GM18505 (cell line): ENCODE measurements around the gene CHIT1.
A peak's percentile ranks its signal among the peaks of the same experiment; 100 is the strongest.

Source experiments
- ATAC-seq: cut with Tn5 transposase; IDR thresholded peaks from one replicate; pipeline ENCODE4 v1.9.1; 2021; ENCODE audit not compliant: unreplicated experiment
- POLR2A ChIP-seq: IDR thresholded peaks from 4 replicates; pipeline ENCODE4 v1.6.1; 2011; ENCODE audit warnings: borderline replicate concordance; ENCODE audit not compliant: insufficient read depth, insufficient read length; ENCODE audit errors: extremely low read depth

The CHIT1 gene

GRCh38 chr1:203229471-203230135 is at the start of gene CHIT1:
TSS of gene CHIT1 (minus strand) at chr1:203229673. CDS start at chr1:203229636, 37 bp downstream.
- ATAC-seq: no peak
- no peak for TF ChIP-seq POLR2A

- ATAC-seq: no peak
- TF ChIP-seq POLR2A: no peak
Observed at GRCh38 chr1:203278885-203279406, 49.5 kb upstream of the CHIT1 start.

DNA sequence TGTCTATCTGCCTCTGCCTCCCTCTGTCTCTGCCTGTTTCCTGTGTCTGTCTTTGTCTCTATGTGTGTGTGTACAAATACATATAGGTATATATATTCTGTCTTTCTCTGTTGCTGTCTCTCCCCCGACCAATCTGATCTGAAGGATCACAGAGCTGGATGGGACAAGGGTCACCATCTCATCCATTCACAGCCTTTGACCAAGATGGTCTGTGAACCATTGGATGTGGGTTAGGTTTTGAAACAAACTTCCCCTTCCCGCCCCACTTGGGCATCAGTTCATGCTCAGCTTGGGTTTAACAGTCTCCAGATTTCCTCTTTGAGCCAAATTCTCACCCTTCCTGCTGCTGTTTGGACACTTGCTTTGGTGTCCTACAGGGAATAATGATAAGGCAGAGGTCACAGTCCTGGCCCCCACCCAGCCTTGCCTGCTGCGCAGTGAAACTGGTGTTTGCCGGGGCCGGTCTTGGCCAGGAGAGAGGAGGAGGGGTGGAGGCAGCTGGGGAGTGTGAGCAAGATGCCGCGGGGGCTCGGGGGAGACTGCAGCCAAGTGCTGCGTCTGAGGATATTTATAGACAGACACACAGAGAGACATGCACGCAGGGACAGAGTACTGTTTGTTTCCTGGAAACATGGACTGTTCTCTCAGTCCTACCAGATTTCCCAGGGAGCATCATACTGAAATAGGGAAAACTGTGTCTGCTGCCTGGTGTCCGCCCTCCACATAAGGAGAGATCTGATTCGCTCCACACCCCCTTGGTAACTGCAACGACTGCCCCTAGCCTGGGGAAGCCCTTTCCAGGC is 48.8 kb upstream of the CHIT1 start:
- TF ChIP-seq POLR2A: no peak

GRCh38 chr1:203276916-203277545 is 47.6 kb upstream of the CHIT1 start:
- no peak for TF ChIP-seq POLR2A
- no peak for ATAC-seq

More for the DNA sequence above, 48.8 kb upstream of the CHIT1 start:
- ATAC-seq: no peak

GRCh38 chr1:203276408-203276807 is 46.9 kb upstream of the CHIT1 start:
- TF ChIP-seq POLR2A: no peak
- ATAC-seq: no peak

GRCh38 chr1:203275656-203276272 is 46.3 kb upstream of the CHIT1 start:
- no peak for ATAC-seq
- no peak for TF ChIP-seq POLR2A

- no peak for TF ChIP-seq POLR2A
- ATAC-seq: no peak
Observed at GRCh38 chr1:203274603-203275381, 45.3 kb upstream of the CHIT1 start.

DNA sequence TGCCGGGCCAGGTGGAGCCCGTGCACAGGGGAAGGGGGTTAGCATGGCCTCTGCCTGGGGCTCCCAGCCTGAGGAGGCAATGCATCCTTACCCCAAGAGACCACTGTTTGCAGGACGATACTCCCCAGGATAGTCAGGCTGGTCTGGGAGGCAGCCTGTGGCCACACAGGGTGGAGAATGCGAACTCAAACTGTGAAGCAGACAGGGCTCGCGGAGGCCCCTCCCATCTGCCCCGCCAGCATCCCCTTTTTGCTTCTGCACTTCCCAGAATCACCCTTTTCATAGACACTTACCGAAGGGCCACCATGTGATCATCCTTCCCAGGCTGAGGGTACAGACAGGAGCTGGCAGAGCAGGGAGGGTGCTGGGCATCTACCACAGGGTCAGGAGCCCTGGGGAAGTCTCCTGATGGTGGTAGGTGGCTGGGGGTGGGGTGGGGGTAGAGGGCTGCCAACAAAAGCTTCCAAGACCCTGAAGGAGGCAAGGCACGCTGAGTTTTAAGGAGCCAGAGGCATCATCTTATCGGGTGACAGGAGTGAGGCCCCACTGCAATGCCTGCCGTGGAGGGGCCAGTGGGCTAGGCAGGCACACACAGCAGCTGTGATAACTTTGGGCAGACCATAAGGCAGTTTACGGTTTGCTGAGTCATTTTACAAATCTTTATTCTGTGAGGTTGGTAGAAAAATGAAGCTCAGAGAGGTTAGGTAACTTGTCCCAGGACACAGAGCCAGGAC is 44.6 kb upstream of the CHIT1 start:
- ATAC-seq: no peak
- TF ChIP-seq POLR2A: no peak

DNA sequence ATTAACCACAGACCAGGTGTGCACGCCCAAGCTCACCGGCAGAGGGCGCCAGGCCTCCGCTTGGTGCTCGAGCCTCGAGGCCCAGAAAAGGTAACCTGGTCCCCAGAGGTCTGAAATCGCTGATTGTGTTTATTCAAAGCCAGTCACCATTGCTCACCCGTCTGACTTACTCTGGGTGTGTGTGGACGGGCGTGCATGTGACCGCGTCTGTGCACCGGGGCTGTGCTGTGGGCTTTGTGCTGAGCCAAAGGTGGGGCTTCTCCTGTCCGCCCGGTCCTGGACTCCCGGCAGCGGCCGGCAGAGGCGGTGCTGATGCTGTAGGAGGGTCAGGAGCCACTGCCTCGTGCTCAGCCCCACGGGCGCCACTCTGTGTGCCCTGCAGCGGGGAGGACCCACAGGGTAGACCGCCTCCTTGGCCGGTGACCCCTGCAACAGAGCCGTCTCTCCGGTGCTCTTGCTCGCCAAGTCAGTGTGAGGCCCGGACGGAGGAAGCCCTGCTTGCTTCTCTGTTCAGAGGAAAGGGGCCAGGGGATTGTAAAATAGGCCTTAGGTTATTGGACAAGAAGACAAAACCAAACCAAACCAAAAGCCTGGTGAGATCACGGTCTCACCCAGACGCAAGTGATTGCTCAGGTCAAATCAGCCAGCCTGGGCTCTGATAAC is 43.9 kb upstream of the CHIT1 start:
- ATAC-seq: peak; percentile 51
- peak; percentile 53 for TF ChIP-seq POLR2A

- ATAC-seq: no peak
- TF ChIP-seq POLR2A: no peak
Observed at GRCh38 chr1:203272633-203273205, 43.2 kb upstream of the CHIT1 start.

DNA sequence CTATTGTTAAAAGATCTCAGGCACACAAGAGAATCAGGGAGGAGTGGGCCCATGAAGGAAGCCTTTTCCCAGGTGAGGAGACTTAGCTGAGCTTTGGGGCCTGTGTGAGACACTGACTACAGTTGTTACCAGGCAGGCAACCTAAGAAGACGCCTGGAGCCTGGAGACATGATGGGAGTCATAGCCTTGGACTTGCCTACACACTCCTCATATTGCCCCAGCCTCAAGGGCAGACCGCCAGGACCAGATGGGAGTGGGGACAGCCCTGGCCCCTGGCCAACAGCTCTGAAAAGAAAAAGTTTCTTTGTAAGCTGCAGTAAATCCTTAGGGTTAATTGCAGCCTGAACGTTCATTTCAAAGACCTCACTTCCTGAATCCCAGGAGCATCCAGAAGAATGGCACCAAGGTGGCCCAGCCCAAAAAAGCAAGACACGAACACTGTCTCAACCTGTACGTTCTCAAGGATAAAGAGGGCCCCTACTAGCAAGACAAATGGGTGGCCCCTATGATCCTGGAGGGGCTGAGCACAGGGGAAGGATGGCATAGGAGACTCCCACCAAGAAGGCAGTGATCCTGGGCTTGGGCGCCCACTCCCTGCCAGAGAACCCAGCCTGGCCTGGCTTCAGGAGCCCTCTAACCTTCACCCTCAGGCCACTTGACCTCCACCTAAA is 42.6 kb upstream of the CHIT1 start:
- ATAC-seq: no peak
- no peak for TF ChIP-seq POLR2A
